GM12878 (cell line): ENCODE results near the gene NEK7. TPM values are rescaled to one million over a fixed set of nuclear protein-coding genes. Genes with fewer than 3 reads are reported as not detected.

Experiments used
- ATAC-seq: fragments of 200-7000 bp; cut with Tn5 transposase; 3 replicates; pipeline ENCODE4 v1.9.1; 2020; ENCODE audit warnings: mild to moderate bottlenecking, moderate library complexity
- BruUV-seq: library from RNA; stranded (reverse); fragments of 400-500 nt; replicated peaks from 2 replicates; lab custom pipeline; 2021; lab: Mats Ljungman, UMichigan
- CTCF ChIA-PET: fragments of 300-600 bp; sonication (Branson Sonifier 250); formaldehyde crosslinking; extraction: SDS; loops from one replicate; lab custom pipeline; 2021; ENCODE audit warnings: inconsistent platforms; lab: Yijun Ruan, JAX
- POLR2A ChIA-PET: fragments of 350-600 bp; formaldehyde crosslinking; extraction: SDS; loops from one replicate; lab custom pipeline; 2021; ENCODE audit warnings: inconsistent platforms; lab: Charles Lee
- RAD21 ChIA-PET: fragments of 300-600 bp; sonication (Branson Sonifier 250); formaldehyde crosslinking; loops from one replicate; lab custom pipeline; 2023; ENCODE audit warnings: antibody characterized with exemption; ENCODE audit not compliant: unreplicated experiment; lab: Charles Lee
- SMC1A ChIA-PET: fragments of 300-600 bp; sonication (Branson Sonifier 250); formaldehyde crosslinking; loops from one replicate; lab custom pipeline; 2023; ENCODE audit not compliant: unreplicated experiment, uncharacterized antibody; lab: Charles Lee
- DNase-seq: peaks from one replicate; pipeline ENCODE4 v3.0.0-alpha.2; 2011; ENCODE audit warnings: low read depth, low spot score
- FAIRE-seq: peaks from 3 replicates; lab custom pipeline; 2011; peaks lifted over from hg19 to GRCh38; lab: Jason Lieb, UNC
- H2AFZ ChIP-seq: 2 replicates; pipeline ENCODE4 v1.6.0; 2011; ENCODE audit warnings: low read depth, low read length, control low read depth; ENCODE audit not compliant: control insufficient read depth
- H3K27ac ChIP-seq: 2 replicates; pipeline ENCODE4 v1.5.1; 2011; ENCODE audit warnings: control low read depth; ENCODE audit not compliant: control insufficient read depth, insufficient read depth
- H3K27me3 ChIP-seq, 2 experiments: replicated peaks in 1 of 2; 2 replicates each; pipeline versions ENCODE4 v1.6.0 to v1.6.1; 2011; ENCODE audit warnings: low read length in 1 of 2; ENCODE audit not compliant: control insufficient read depth in 2 of 2, insufficient read depth in 2 of 2
- H3K36me3 ChIP-seq, 2 experiments: 2 replicates each; pipeline ENCODE4 v1.5.1; 2011; ENCODE audit warnings: low read length in 1 of 2; ENCODE audit not compliant: control insufficient read depth in 2 of 2, insufficient read depth in 2 of 2
- H3K4me1 ChIP-seq: 2 replicates; pipeline ENCODE4 v1.6.1; 2011; ENCODE audit warnings: mild to moderate bottlenecking, low read length, moderate library complexity, mixed read lengths; ENCODE audit not compliant: control insufficient read depth, insufficient read depth
- H3K4me2 ChIP-seq: 2 replicates; pipeline ENCODE4 v1.6.0; 2011; ENCODE audit warnings: control low read depth; ENCODE audit not compliant: control insufficient read depth, insufficient read depth
- H3K4me3 ChIP-seq: fragments of 200-600 bp; sonication (generic); 2 replicates; pipeline ENCODE4 v1.5.1; 2016
- H3K79me2 ChIP-seq: 2 replicates; pipeline ENCODE4 v1.6.0; 2011; ENCODE audit warnings: low read length; ENCODE audit not compliant: control insufficient read depth, insufficient read depth
- H3K9ac ChIP-seq: 2 replicates; pipeline ENCODE4 v1.8.0; 2011; ENCODE audit warnings: low read length, control low read depth, mixed read lengths; ENCODE audit not compliant: control insufficient read depth, insufficient read depth
- H3K9me3 ChIP-seq: replicated peaks from 3 replicates; pipeline ENCODE4 v1.5.1; 2011; ENCODE audit warnings: mild to moderate bottlenecking, low read length; ENCODE audit not compliant: control insufficient read depth, insufficient read depth
- H4K20me1 ChIP-seq: 2 replicates; pipeline ENCODE4 v1.6.0; 2011; ENCODE audit not compliant: control insufficient read depth, insufficient read depth
- BCL11A ChIP-seq: IDR thresholded peaks from 2 replicates; pipeline ENCODE4 v1.6.1; 2011; ENCODE audit warnings: low read depth, low read length
- CBFB ChIP-seq: IDR thresholded peaks from 2 replicates; pipeline ENCODE4 v1.6.1; 2016; ENCODE audit warnings: antibody characterized with exemption, low read depth
- FOXM1 ChIP-seq: IDR thresholded peaks from 2 replicates; pipeline ENCODE4 v1.6.1; 2012; ENCODE audit warnings: low read depth, mild to moderate bottlenecking, inconsistent platforms, low read length, moderate library complexity
- IRF4 ChIP-seq: IDR thresholded peaks from 2 replicates; pipeline ENCODE4 v1.6.1; 2011; ENCODE audit warnings: low read depth, low read length
- JUNB ChIP-seq: IDR thresholded peaks from 2 replicates; pipeline ENCODE4 v1.6.1; 2016; ENCODE audit warnings: antibody characterized with exemption, mild to moderate bottlenecking
- NFIC ChIP-seq: IDR thresholded peaks from 2 replicates; pipeline ENCODE4 v1.6.1; 2012; ENCODE audit warnings: low read depth, mild to moderate bottlenecking, inconsistent platforms, low read length, moderate library complexity
- NR2F1 ChIP-seq: fragments of 450-650 bp; conservative IDR thresholded peaks from 2 replicates; pipeline ENCODE4 v1.6.1; 2017; ENCODE audit warnings: mild to moderate bottlenecking
- PRDM15 ChIP-seq: fragments of 450-650 bp; formaldehyde crosslinking; IDR thresholded peaks from 2 replicates; pipeline ENCODE4 v1.4.0; 2020; ENCODE audit warnings: mild to moderate bottlenecking, moderate library complexity
- RUNX3 ChIP-seq: IDR thresholded peaks from 2 replicates; pipeline ENCODE4 v1.6.1; 2012; ENCODE audit warnings: low read length, inconsistent platforms
- ZNF24 ChIP-seq: fragments of 450-650 bp; IDR thresholded peaks from 2 replicates; pipeline ENCODE4 v1.6.1; 2017; ENCODE audit warnings: antibody characterized with exemption, mild to moderate bottlenecking
- ZNF274 ChIP-seq: IDR thresholded peaks from one replicate; pipeline ENCODE4 v1.8.0; 2011; ENCODE audit not compliant: insufficient read length, insufficient read depth
- ZNF622 ChIP-seq: fragments of 450-650 bp; IDR thresholded peaks from 2 replicates; pipeline ENCODE4 v1.6.1; 2017; ENCODE audit warnings: mild to moderate bottlenecking, inconsistent platforms
- WGBS: methylation state at CpG from one replicate; pipeline ENCODE4 v1.1.6; 2016; ENCODE audit warnings: low lambda C conversion rate; ENCODE audit not compliant: insufficient replicate concordance, insufficient coverage; ENCODE audit errors: missing lambda C conversion rate; 5-methylcytosine and 5-hydroxymethylcytosine counted together
- in situ Hi-C: fragments of 300-500 bp; cut with MboI; formaldehyde crosslinking; loops from 9 replicates; pipeline ENCODE4 v1.14.3; 2018; ENCODE audit warnings: mixed read lengths
- intact Hi-C: fragments of 100-400 bp; cut with micrococcal nuclease; formaldehyde crosslinking; loops from one replicate; pipeline ENCODE4 v1.14.2; 2022; ENCODE audit not compliant: unreplicated experiment
- polyA plus RNA-seq, 11 experiments: library from polyadenylated mRNA; depleted of rRNA in 4 of 11; unstranded in 6 of 11; stranded (reverse) in 5 of 11; fragments of >200 nt; fragmentation: Nextera tagmentation in 4 of 11; fragmentation: Illumina TruSeq in 1 of 11; extraction: Ambion mirVana in 4 of 11; extraction: Trizol in 1 of 11; gene quantifications; 1 replicate in 1 of 11; 2 replicates in 10 of 11; pipeline versions ENCODE4 v1.2.1 to v1.2.3, GENCODE V29; 2011 to 2016; ENCODE audit warnings: inconsistent platforms in 2 of 11, missing spikeins in 2 of 11, low read depth in 1 of 11
- total RNA-seq, 4 experiments: library from RNA; depleted of rRNA in 3 of 4; stranded (reverse); fragments of >200 nt in 3 of 4; fragmentation: Illumina TruSeq in 1 of 4; extraction: Trizol in 1 of 4; gene quantifications; 2 replicates each; pipeline versions ENCODE4 v1.2.1 to v1.2.3, GENCODE V29; 2013 to 2021

The NEK7 gene
- total and polyA plus RNA-seq, 10 of the 15 experiments (the other 5 are each of a cell fraction or from before 2014, with no cell fraction given), result 9.4 to 77.7 (median 24.0) TPM

- no TSS peak for BruUV-seq
- RAD21 ChIA-PET, result no interaction called here
- FAIRE-seq (peak; percentile 47), ATAC-seq (peak; percentile 65), DNase-seq (no peak)
- no peaks in the 10 kb centered on the region for H3K79me2 ChIP-seq
- WGBS, result 0% methylated on average over 3 of the region's 3 CpGs
- H3K9ac ChIP-seq, result no peak overlapping the region
- H3K27me3 ChIP-seq, result no peaks in the 10 kb centered on the region
- no peaks in the 10 kb centered on the region for H4K20me1 ChIP-seq
- TF ChIP-seq FOXM1 (no peak), NFIC (peak; percentile 50; the same call in 1 of the 2 replicates), NR2F1 (0 out of 2 replicates have a peak, but pooled peaks have one; percentile 20), PRDM15 (CRISPR knock-in tag) (no peak), ZNF622 (no peak), ZNF24 (no peak), IRF4 (peak; percentile 38; the same call in 1 of the 2 replicates), ZNF274 (no peak), CBFB (no peak), JUNB (peak; percentile 78), BCL11A (peak; percentile 45; the same call in 1 of the 2 replicates), RUNX3 (peak; percentile 75)
- in situ Hi-C loops (no loop called here), intact Hi-C loops (loop anchor here (5.0 kb wide), 1 partner anchor 324 kb away; no protein-coding TSS in a partner anchor)
- H3K4me1 ChIP-seq, result no peaks in the 10 kb centered on the region
- H3K27ac ChIP-seq, result no peak overlapping the region
- H3K9me3 ChIP-seq, result no peaks in the 10 kb centered on the region
- POLR2A ChIA-PET, result no interaction called here
- no peak overlapping the region for H2AFZ ChIP-seq
- no peaks in the 10 kb centered on the region for H3K36me3 ChIP-seq
- SMC1A ChIA-PET, result interaction anchor here (0.7 to 1.2 kb wide), 2 partner anchors 19 to 289 kb away, joined by 3 read pairs; no protein-coding TSS in a partner anchor
- CTCF ChIA-PET, result interaction anchor here (1.4 kb wide), 1 partner anchor 15 kb away, joined by 4 read pairs; no protein-coding TSS in a partner anchor
- H3K4me2 ChIP-seq, result no peak overlapping the region
- no peak overlapping the region for H3K4me3 ChIP-seq
These were observed 206.9 kb downstream of the NEK7 start for GRCh38 chr1:198363625-198364151.
